Activated T-cell treated with anti-CD3 and anti-CD28 coated beads for 1 hour (primary cell): ENCODE measurements around the gene MAN1C1.
"Not testable (repeated sequence)": the region's sequence is repeated elsewhere in the genome, so short reads cannot be mapped to it uniquely, and the experiment has no call there.

Source experiments
- DNase-seq: peaks from one replicate; pipeline ENCODE4 v3.0.0-alpha.2; 2020; ENCODE audit warnings: low read depth

MAN1C1 gene

GRCh38 chr1:25680701-25681100, 64.1 kb downstream of the MAN1C1 start:
- no peak for DNase-seq

GRCh38 chr1:25682059-25682601, 65.5 kb downstream of the MAN1C1 start:
- no peak for DNase-seq

GRCh38 chr1:25683177-25683576, 66.6 kb downstream of the MAN1C1 start:
- DNase-seq: no peak

- no peak for DNase-seq
Observed at GRCh38 chr1:25683731-25684130, 67.1 kb downstream of the MAN1C1 start.

GRCh38 chr1:25684216-25684965, 67.8 kb downstream of the MAN1C1 start:
- no peak for DNase-seq

- DNase-seq: no peak
Observed at GRCh38 chr1:25685211-25685750, 68.7 kb downstream of the MAN1C1 start.

GRCh38 chr1:25685938-25686665, 69.5 kb downstream of the MAN1C1 start:
- DNase-seq: no peak

GRCh38 chr1:25687221-25688017, 70.8 kb downstream of the MAN1C1 start:
- DNase-seq: no peak

- DNase-seq: no peak
Observed at GRCh38 chr1:25688390-25689119, 72.0 kb downstream of the MAN1C1 start.

- no peak for DNase-seq
Observed at GRCh38 chr1:25689686-25690381, 73.2 kb downstream of the MAN1C1 start.

- DNase-seq: no peak
Observed at GRCh38 chr1:25690396-25690956, 73.9 kb downstream of the MAN1C1 start.

- DNase-seq: no peak
Observed at GRCh38 chr1:25691211-25691610, 74.6 kb downstream of the MAN1C1 start.

GRCh38 chr1:25692560-25692959, 76.0 kb downstream of the MAN1C1 start:
- DNase-seq: no peak

- DNase-seq: no peak
Observed at GRCh38 chr1:25694167-25695007, 77.8 kb downstream of the MAN1C1 start.

- DNase-seq: no peak
Observed at GRCh38 chr1:25695090-25695770, 78.6 kb downstream of the MAN1C1 start.

GRCh38 chr1:25695771-25696311, 79.2 kb downstream of the MAN1C1 start:
- no peak for DNase-seq

- not testable (repeated sequence) for DNase-seq
Observed at GRCh38 chr1:25696643-25697042, 80.1 kb downstream of the MAN1C1 start.

GRCh38 chr1:25697435-25698217, 81.0 kb downstream of the MAN1C1 start:
- DNase-seq: peak; percentile 12
